Measurements from ENCODE around the gene KCNC3. TPM values are rescaled to one million over a fixed set of nuclear protein-coding genes. Genes with fewer than 3 reads are reported as not detected.

KCNC3 gene
- polyA plus RNA-seq, 2 of the 4 experiments (the other 2 are of a cell fraction), result 0.17 to 1.4 TPM

- no peak for TF ChIP-seq NFE2L2 (conservative IDR thresholded peaks at IDR 0.05; ENCODE audit: low read length)
- no peak for TF ChIP-seq E2F6 (IDR thresholded peaks at IDR 0.05; ENCODE audit: borderline replicate concordance, low read depth)
- TF ChIP-seq ZC3H11A (IDR thresholded peaks at IDR 0.05), result no peak
- TF ChIP-seq KDM1A (IDR thresholded peaks at IDR 0.05; ENCODE audit: low read depth), result no peak
- TF ChIP-seq EHMT2 (IDR thresholded peaks at IDR 0.05; ENCODE audit: low read depth), result no peak
- no peak for TF ChIP-seq JUNB (IDR thresholded peaks at IDR 0.05)
- TF ChIP-seq TFCP2L1 (CRISPR knock-in tag; IDR thresholded peaks at IDR 0.05), result no peak
These were observed 36.5 kb upstream of the KCNC3 start, which contains the start of gene NAPSA (continued) for GRCh38 chr19:50365434-50366306.

- FAIRE-seq (no peak), ATAC-seq (no peak), DNase-seq (ENCODE audit: low read depth in 1 of 2, low spot score in 1 of 2) (no peak)
- Histone ChIP-seq H3K4me1 (0 out of 3 replicates have a peak, but pooled peaks cover 5% of the 10 kb centered on the region), H3K9me3 (no peaks in the 10 kb centered on the region), H3K27ac (no peak overlapping the region), H3K4me2 (no peak overlapping the region), H3K4me3 (no peak overlapping the region)
- ChIA-PET POLR2A (no interaction called here), CTCF (interaction anchor here (0.9 to 12.4 kb wide), 11 partner anchors 10 to 421 kb away, joined by 3 to 175 read pairs (median 8); no protein-coding TSS in a partner anchor)
- 22% methylated on average over 11 of the region's 11 CpGs for WGBS (ENCODE audit: missing lambda C conversion rate)
- TF ChIP-seq NPAS2 (CRISPR knock-in tag; IDR thresholded peaks at IDR 0.05; ENCODE audit: borderline replicate concordance) (no peak), HOXA7 (CRISPR knock-in tag; IDR thresholded peaks at IDR 0.05) (no peak), USF2 (IDR thresholded peaks at IDR 0.05) (no peak), FOSB (CRISPR knock-in tag; IDR thresholded peaks at IDR 0.05) (no peak), TFCP2L1 (CRISPR knock-in tag; IDR thresholded peaks at IDR 0.05) (no peak)
These were observed 33.7 kb upstream of the KCNC3 start for GRCh38 chr19:50362656-50363424.

GRCh38 chr19:50362030-50362412 is 32.8 kb upstream of the KCNC3 start:
- H3K4me1 ChIP-seq, result 0 out of 3 replicates have a peak, but pooled peaks cover 5% of the 10 kb centered on the region
- ATAC-seq (no peak), FAIRE-seq (no peak), DNase-seq (ENCODE audit: low read depth in 1 of 2, low spot score in 1 of 2) (no peak)
- H3K4me2 ChIP-seq, result no peak overlapping the region
- H3K27ac ChIP-seq, result no peak overlapping the region
- 82% methylated on average over 7 of the region's 7 CpGs for WGBS (ENCODE audit: missing lambda C conversion rate)
- H3K4me3 ChIP-seq, result no peak overlapping the region
- TF ChIP-seq KDM5A (IDR thresholded peaks at IDR 0.05), result no peak
- no peak for TF ChIP-seq ZNF302 (CRISPR knock-in tag; IDR thresholded peaks at IDR 0.05)
- TF ChIP-seq NFE2L2 (conservative IDR thresholded peaks at IDR 0.05; ENCODE audit: low read length), result no peak
- TF ChIP-seq RFX5 (IDR thresholded peaks at IDR 0.05), result no peak
- no peak for TF ChIP-seq CBX8 (IDR thresholded peaks at IDR 0.05)
- no peak for TF ChIP-seq MYC (IDR thresholded peaks at IDR 0.05; ENCODE audit: borderline replicate concordance, low read length)
- TF ChIP-seq FOSL2 (IDR thresholded peaks at IDR 0.05), result no peak
- TF ChIP-seq FOSL2 (CRISPR knock-in tag; IDR thresholded peaks at IDR 0.05), result no peak
- TF ChIP-seq HDAC2 (IDR thresholded peaks at IDR 0.05), result no peak
- no peak for TF ChIP-seq SMC3 (IDR thresholded peaks at IDR 0.05)
- no peak for TF ChIP-seq EHF (CRISPR knock-in tag; IDR thresholded peaks at IDR 0.05)
- TF ChIP-seq MAX (IDR thresholded peaks at IDR 0.05), result no peak
- TF ChIP-seq EHMT2 (IDR thresholded peaks at IDR 0.05; ENCODE audit: low read depth), result no peak
- no peak for TF ChIP-seq ESRRA (IDR thresholded peaks at IDR 0.05; ENCODE audit: borderline replicate concordance, low read length)
- no peak for TF ChIP-seq ZSCAN20 (CRISPR knock-in tag; IDR thresholded peaks at IDR 0.05)
- no peak for TF ChIP-seq CHD2 (IDR thresholded peaks at IDR 0.05; ENCODE audit: low read length, partially characterized antibody)
- TF ChIP-seq HOXB5 (CRISPR knock-in tag; IDR thresholded peaks at IDR 0.05), result no peak
- TF ChIP-seq JUN (IDR thresholded peaks at IDR 0.05), result no peak
- TF ChIP-seq USF2 (IDR thresholded peaks at IDR 0.05), result no peak
- POLR2A ChIA-PET, result no interaction called here
- CTCF ChIA-PET, result interaction anchor here (0.6 to 12.4 kb wide), 9 partner anchors 8 to 422 kb away, joined by 3 to 175 read pairs (median 10); no protein-coding TSS in a partner anchor
- no peaks in the 10 kb centered on the region for H3K9me3 ChIP-seq

Data from A549 (cell line).